Neural progenitor cell (in vitro differentiated cells): ENCODE results near the gene RNFT2. TPM values are rescaled to one million over a fixed set of nuclear protein-coding genes. Genes with fewer than 3 reads are reported as not detected.

Source experiments
- DNase-seq: peaks from one replicate; pipeline ENCODE4 v3.0.0-alpha.2; 2016; ENCODE audit warnings: low spot score
- H2AFZ ChIP-seq: fragments of 200-600 bp; sonication (generic); replicated peaks from 2 replicates; pipeline ENCODE4 v1.6.1; 2016; ENCODE audit warnings: antibody characterized with exemption
- H3F3A ChIP-seq: fragments of 200-600 bp; sonication (generic); 2 replicates; pipeline ENCODE4 v1.6.1; 2016; ENCODE audit warnings: antibody characterized with exemption, low read depth
- H3K27ac ChIP-seq: fragments of 200-600 bp; sonication (generic); 2 replicates; pipeline ENCODE4 v1.5.1; 2016; ENCODE audit warnings: mild to moderate bottlenecking
- H3K27me3 ChIP-seq: fragments of 200-600 bp; sonication (generic); 2 replicates; pipeline ENCODE4 v1.6.1; 2016; ENCODE audit warnings: mild to moderate bottlenecking, moderate library complexity
- H3K36me3 ChIP-seq: fragments of 200-600 bp; sonication (generic); 2 replicates; pipeline ENCODE4 v1.5.1; 2016
- H3K4me1 ChIP-seq: fragments of 200-600 bp; sonication (generic); 2 replicates; pipeline ENCODE4 v1.6.1; 2016; ENCODE audit warnings: mixed run types
- H3K4me2 ChIP-seq: fragments of 200-600 bp; sonication (generic); 2 replicates; pipeline ENCODE4 v1.6.1; 2016
- H3K4me3 ChIP-seq: fragments of 200-600 bp; sonication (generic); 2 replicates; pipeline ENCODE4 v1.5.1; 2016
- H3K79me2 ChIP-seq: fragments of 200-600 bp; sonication (generic); 2 replicates; pipeline ENCODE4 v1.6.1; 2016; ENCODE audit warnings: low read depth
- H3K9ac ChIP-seq: fragments of 200-600 bp; sonication (generic); 2 replicates; pipeline ENCODE4 v1.6.1; 2016
- H3K9me3 ChIP-seq: fragments of 200-600 bp; sonication (generic); 2 replicates; pipeline ENCODE4 v1.5.1; 2016; ENCODE audit warnings: low read depth
- H4K20me1 ChIP-seq: fragments of 200-600 bp; sonication (generic); 2 replicates; pipeline ENCODE4 v1.6.1; 2016; ENCODE audit warnings: low read depth
- H3K27ac Mint-ChIP-seq: 3 replicates; pipeline ENCODE4 v1.8.0; 2021; ENCODE audit warnings: mixed read lengths
- H3K27me3 Mint-ChIP-seq: 2 replicates; pipeline ENCODE4 v1.8.0; 2022; ENCODE audit warnings: low read depth, mild to moderate bottlenecking, inconsistent platforms, moderate library complexity, mixed read lengths; ENCODE audit not compliant: insufficient read depth
- H3K36me3 Mint-ChIP-seq: 3 replicates; pipeline ENCODE4 v1.8.0; 2021; ENCODE audit warnings: mixed read lengths
- H3K4me1 Mint-ChIP-seq: 3 replicates; pipeline ENCODE4 v1.8.0; 2021; ENCODE audit warnings: mixed read lengths
- H3K4me3 Mint-ChIP-seq: 3 replicates; pipeline ENCODE4 v1.8.0; 2021; ENCODE audit warnings: mild to moderate bottlenecking, moderate library complexity, mixed read lengths
- H3K9me3 Mint-ChIP-seq: 3 replicates; pipeline ENCODE4 v1.8.0; 2020; ENCODE audit warnings: mixed read lengths
- EZH2 ChIP-seq: fragments of 200-600 bp; sonication (generic); IDR thresholded peaks from 2 replicates; pipeline ENCODE4 v1.6.1; 2017; ENCODE audit warnings: antibody characterized with exemption, mild to moderate bottlenecking, moderate library complexity
- EZH2phosphoT487 ChIP-seq: fragments of 200-600 bp; sonication (generic); IDR thresholded peaks from 2 replicates; pipeline ENCODE4 v1.6.1; 2017; ENCODE audit warnings: antibody characterized with exemption
- total RNA-seq: library from RNA; depleted of rRNA; stranded (reverse); fragments of >200 nt; gene quantifications from 2 replicates; pipeline ENCODE4 v1.2.3, GENCODE V29; 2015; ENCODE audit warnings: low replicate concordance
- TF ChIP-seq, protein P1 (sequence below): fragments of 200-600 bp; sonication (generic); IDR thresholded peaks from 2 replicates; pipeline ENCODE4 v1.5.1; 2017; ENCODE audit warnings: antibody characterized with exemption, mild to moderate bottlenecking

RNFT2 gene
- total RNA-seq, 1 donor from 2014 or later = 26.9 TPM

DNA sequence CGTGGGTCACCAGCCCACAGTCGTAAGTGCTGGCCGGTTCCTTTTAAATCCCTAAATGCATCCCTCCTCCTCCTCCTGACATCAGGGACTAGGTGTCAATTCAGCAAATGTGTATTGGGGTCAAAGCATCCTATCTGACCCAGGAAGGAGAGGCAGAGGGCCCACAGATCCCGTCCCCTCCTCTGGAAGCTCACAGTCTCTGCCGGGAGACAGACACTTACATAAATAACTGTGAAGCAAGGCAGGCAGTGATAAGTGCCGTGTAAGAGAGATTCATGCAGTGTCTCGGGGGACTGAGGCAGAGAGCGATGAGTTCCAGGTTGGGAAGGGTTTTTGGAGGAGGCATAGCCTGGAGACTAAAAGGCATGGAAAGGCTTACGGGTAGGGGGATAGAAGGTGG lies 99.0 kb downstream of the RNFT2 start:
- H3F3A ChIP-seq = no peaks in the 10 kb centered on the region
- H3K9me3 Mint-ChIP-seq = no peaks in the 10 kb centered on the region
- no peak overlapping the region for H3K9ac ChIP-seq
- no peaks in the 10 kb centered on the region for H3K9me3 ChIP-seq
- no peak overlapping the region for H3K27ac Mint-ChIP-seq
- no peaks in the 10 kb centered on the region for H3K79me2 ChIP-seq
- no peak for DNase-seq
- H3K4me2 ChIP-seq = no peak overlapping the region
- H3K27me3 Mint-ChIP-seq = no peaks in the 10 kb centered on the region
- no peak overlapping the region for H3K27ac ChIP-seq
- no peaks in the 10 kb centered on the region for H4K20me1 ChIP-seq
- TF ChIP-seq, protein P1, sequence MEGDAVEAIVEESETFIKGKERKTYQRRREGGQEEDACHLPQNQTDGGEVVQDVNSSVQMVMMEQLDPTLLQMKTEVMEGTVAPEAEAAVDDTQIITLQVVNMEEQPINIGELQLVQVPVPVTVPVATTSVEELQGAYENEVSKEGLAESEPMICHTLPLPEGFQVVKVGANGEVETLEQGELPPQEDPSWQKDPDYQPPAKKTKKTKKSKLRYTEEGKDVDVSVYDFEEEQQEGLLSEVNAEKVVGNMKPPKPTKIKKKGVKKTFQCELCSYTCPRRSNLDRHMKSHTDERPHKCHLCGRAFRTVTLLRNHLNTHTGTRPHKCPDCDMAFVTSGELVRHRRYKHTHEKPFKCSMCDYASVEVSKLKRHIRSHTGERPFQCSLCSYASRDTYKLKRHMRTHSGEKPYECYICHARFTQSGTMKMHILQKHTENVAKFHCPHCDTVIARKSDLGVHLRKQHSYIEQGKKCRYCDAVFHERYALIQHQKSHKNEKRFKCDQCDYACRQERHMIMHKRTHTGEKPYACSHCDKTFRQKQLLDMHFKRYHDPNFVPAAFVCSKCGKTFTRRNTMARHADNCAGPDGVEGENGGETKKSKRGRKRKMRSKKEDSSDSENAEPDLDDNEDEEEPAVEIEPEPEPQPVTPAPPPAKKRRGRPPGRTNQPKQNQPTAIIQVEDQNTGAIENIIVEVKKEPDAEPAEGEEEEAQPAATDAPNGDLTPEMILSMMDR = no peak
- TF ChIP-seq EZH2phosphoT487 (no peak), EZH2 (no peak)
- H3K4me1 ChIP-seq = no peaks in the 10 kb centered on the region
- H3K4me1 Mint-ChIP-seq = no peaks in the 10 kb centered on the region
- peaks cover 13% of the 10 kb centered on the region for H3K36me3 Mint-ChIP-seq
- no peak overlapping the region for H3K4me3 ChIP-seq
- peaks cover 3% of the 10 kb centered on the region for H3K36me3 ChIP-seq
- H2AFZ ChIP-seq = no peak overlapping the region
- H3K4me3 Mint-ChIP-seq = no peak overlapping the region
- no peaks in the 10 kb centered on the region for H3K27me3 ChIP-seq

DNA sequence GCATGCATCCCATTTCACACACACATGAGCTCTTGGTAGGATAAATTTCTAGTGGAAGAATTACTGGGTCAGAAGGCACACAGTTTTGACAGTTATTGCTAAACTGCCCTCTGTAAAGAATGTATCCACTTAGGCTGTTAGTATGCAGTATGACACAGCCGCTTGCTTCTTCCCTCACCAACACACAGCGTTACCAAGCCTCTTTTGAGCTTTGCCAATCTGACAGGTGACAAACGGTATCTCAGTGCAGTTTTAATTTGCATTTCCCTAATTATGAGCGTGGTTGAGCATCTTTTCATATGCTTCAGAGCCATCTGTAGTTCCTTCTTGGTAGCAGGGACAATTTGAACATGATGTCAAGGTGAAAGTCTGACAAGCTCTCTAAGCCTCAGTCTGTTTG lies 100.2 kb downstream of the RNFT2 start:
- Histone ChIP-seq H4K20me1 (no peaks in the 10 kb centered on the region), H2AFZ (no peak overlapping the region), H3K27me3 (no peaks in the 10 kb centered on the region), H3K4me1 (no peaks in the 10 kb centered on the region), H3K9ac (no peak overlapping the region), H3K27ac (no peak overlapping the region), H3K79me2 (no peaks in the 10 kb centered on the region), H3K9me3 (no peaks in the 10 kb centered on the region), H3K4me3 (no peak overlapping the region), H3F3A (no peaks in the 10 kb centered on the region), H3K4me2 (no peak overlapping the region), H3K36me3 (peaks cover 3% of the 10 kb centered on the region)
- no peaks in the 10 kb centered on the region for H3K9me3 Mint-ChIP-seq
- no peak overlapping the region for H3K4me3 Mint-ChIP-seq
- DNase-seq = no peak
- peaks cover 13% of the 10 kb centered on the region for H3K36me3 Mint-ChIP-seq
- H3K27ac Mint-ChIP-seq = no peak overlapping the region
- H3K4me1 Mint-ChIP-seq = no peaks in the 10 kb centered on the region
- no peaks in the 10 kb centered on the region for H3K27me3 Mint-ChIP-seq
- TF ChIP-seq, protein P1 = no peak
- no peak for TF ChIP-seq EZH2

DNA sequence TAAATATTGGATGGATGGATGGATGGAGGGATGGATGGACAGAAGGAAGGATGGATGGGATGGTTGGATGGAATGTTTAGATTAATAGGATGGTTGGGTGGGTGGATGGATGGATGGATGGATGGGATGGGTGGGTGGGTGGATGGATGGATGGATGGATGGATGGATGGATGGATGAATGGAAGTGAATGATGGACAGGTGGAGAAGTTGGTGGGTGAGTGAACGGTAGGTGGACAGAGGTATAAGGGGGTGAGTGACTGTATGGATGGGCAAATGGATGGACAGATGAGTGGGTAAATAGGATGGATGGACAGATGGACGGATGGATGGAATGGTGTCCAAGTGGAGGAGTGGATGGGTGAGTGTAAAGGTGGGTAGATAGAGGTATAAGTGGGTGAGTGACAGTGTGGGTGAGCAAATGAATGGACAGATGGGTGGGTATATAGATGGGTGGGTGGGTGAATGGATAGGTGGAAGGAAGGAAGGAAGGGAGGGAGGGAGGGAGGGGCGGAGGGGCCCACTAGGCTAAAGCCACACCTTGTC lies 101.2 kb downstream of the RNFT2 start:
- H2AFZ ChIP-seq = no peak overlapping the region
- H4K20me1 ChIP-seq = no peaks in the 10 kb centered on the region
- peaks cover 3% of the 10 kb centered on the region for H3K36me3 ChIP-seq
- H3K27me3 Mint-ChIP-seq = no peaks in the 10 kb centered on the region
- H3K79me2 ChIP-seq = no peaks in the 10 kb centered on the region
- no peak for DNase-seq
- no peaks in the 10 kb centered on the region for H3K4me1 ChIP-seq
- no peak overlapping the region for H3K4me3 ChIP-seq
- TF ChIP-seq EZH2 (no peak), EZH2phosphoT487 (no peak)
- TF ChIP-seq, protein P1 = no peak
- no peak overlapping the region for H3K4me3 Mint-ChIP-seq
- no peak overlapping the region for H3K27ac ChIP-seq
- peaks cover 15% of the 10 kb centered on the region for H3K36me3 Mint-ChIP-seq
- no peaks in the 10 kb centered on the region for H3F3A ChIP-seq
- H3K27me3 ChIP-seq = no peaks in the 10 kb centered on the region
- H3K27ac Mint-ChIP-seq = no peak overlapping the region
- no peaks in the 10 kb centered on the region for H3K4me1 Mint-ChIP-seq
- no peak overlapping the region for H3K9ac ChIP-seq
- H3K4me2 ChIP-seq = no peak overlapping the region
- no peaks in the 10 kb centered on the region for H3K9me3 Mint-ChIP-seq
- no peaks in the 10 kb centered on the region for H3K9me3 ChIP-seq
